GM18868 (cell line): Measurements from ENCODE around the gene RPEL1.
"Not testable (repeated sequence)": the region's sequence is repeated elsewhere in the genome, so short reads cannot be mapped to it uniquely, and the experiment has no call there.

Source experiments
- ATAC-seq: cut with Tn5 transposase; IDR thresholded peaks from one replicate; pipeline ENCODE4 v1.9.1; 2021; ENCODE audit warnings: mild to moderate bottlenecking, moderate library complexity; ENCODE audit not compliant: unreplicated experiment

Gene RPEL1

GRCh38 chr10:103245587-103245986, at the start of gene RPEL1:
Gene RPEL1, plus strand, starts transcription at chr10:103245887. Its CDS starts 110 bp downstream, at chr10:103245997.
- ATAC-seq, result not testable (repeated sequence)

DNA sequence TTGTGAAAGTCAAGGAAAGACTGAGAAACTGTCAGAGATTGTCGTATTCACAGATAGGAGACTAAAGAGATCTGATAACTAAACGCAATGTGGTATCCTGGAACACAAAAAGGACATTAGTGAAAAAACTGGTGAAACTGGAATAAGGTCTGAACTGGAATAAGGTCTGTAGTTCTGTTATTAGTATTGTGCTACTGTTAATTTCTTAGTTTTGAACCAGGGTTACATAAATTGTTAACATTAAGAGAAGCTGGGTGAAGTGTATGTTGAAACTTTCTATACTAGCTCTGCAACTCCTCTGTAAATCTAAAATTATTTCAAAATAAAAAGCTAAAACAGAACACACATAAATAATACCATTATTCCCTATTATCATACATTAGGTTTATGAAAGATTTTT, 49.2 kb upstream of the RPEL1 start:
- no peak for ATAC-seq

DNA sequence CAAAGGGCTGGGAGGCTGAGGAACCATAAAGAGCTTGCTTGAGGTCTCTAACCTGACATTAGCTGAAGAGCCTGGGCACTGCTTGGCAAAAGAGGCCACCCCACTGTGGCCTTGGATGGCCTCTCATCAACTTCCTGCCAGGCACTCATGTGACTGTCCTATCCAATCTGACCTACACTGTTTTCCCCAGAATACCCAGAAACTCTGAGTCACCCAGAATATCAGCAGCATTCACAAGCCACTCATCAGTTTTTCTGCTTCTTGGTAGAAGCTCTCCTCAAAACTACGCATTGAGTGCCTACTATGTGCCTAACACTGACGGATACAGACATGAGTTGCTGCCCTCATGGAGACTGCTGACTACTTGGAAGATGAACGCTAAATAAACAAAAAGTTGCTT, 48.5 kb upstream of the RPEL1 start:
- ATAC-seq, result no peak

- ATAC-seq, result no peak
Observed at GRCh38 chr10:103197903-103198302, 47.8 kb upstream of the RPEL1 start.

- ATAC-seq, result no peak
Observed at GRCh38 chr10:103198648-103199047, 47.0 kb upstream of the RPEL1 start.

- no peak for ATAC-seq
Observed at GRCh38 chr10:103199488-103199887, 46.2 kb upstream of the RPEL1 start.

DNA sequence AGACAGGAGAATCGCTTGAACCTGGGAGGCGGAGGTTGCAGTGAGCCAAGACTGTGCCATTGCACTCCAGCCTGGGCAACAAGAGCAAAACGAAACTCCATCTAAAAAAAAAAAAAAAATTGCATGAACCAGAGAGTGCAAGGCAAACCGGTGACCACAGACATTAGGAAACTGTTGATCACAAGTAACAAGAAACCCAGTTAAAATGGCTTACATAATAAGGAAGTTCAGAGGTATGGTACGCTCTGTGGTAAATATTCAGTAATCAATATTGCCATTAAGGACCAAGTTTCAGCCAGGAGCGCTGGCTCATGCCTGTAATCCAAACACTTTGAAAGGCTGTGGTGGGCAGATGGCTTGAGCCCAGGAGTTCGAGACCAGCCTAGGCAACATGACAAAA, 43.4 kb upstream of the RPEL1 start:
- ATAC-seq, result no peak

DNA sequence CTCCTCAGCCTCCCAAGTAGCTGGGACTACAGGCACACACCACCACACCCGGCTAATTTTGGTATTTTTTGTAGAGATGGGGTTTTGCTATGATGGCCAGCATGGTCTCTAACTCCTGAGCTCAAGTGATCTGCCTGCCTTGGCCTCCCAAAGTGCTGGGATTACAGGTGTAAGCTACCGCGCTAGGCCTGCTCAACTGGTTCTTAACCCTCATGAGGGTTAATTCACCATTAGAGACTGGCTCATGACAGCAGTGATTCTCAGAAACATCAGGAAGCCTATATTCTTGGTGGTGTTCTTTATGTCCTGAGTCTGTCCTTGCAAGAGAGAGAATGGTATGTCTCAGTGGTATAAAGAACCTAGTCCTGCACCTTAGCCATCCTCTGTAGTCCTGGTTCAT, 42.2 kb upstream of the RPEL1 start:
- no peak for ATAC-seq

GRCh38 chr10:103204353-103205255, 41.1 kb upstream of the RPEL1 start:
- ATAC-seq, result no peak

GRCh38 chr10:103205401-103205800, 40.3 kb upstream of the RPEL1 start:
- ATAC-seq, result not testable (repeated sequence)

DNA sequence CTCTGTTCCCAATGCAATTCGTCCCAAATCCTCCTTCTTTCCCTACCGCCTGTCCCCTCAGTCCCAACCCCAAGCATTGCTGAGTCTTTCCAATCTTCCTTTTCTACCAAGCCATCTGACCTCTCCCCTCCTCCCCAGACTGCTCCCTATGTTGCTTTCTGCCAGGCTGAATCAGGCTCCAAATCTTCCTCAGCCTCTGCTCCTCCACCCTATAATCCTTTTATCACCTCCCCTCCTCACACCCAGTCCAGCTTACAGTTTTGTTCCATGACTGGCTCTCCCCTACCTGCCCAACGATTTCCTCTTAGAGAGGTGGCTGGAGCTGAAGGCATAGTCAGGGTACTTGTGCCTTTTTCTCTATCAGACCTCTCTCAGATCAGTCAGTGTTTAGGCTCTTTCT, 39.0 kb upstream of the RPEL1 start:
- ATAC-seq, result not testable (repeated sequence)

- ATAC-seq, result no peak
Observed at GRCh38 chr10:103207141-103207540, 38.5 kb upstream of the RPEL1 start.

DNA sequence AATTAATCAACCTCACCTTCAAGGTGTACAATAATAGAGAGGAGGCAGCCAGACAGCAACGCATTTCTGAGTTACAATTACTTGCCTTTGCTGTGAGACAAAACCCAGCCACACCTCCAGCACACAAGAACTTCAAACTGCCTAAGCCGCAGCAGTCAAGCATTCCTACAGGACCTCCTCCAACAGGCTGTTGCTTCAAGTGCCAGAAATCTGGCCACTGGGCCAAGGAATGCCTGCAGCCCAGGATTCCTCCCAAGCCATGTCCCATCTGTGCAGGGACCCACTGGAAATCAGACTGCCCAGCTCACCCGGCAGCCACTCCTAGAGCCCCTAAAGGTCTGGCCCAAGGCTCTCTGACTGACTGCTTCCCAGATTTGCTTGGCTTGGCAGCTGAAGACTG, 38.0 kb upstream of the RPEL1 start:
- not testable (repeated sequence) for ATAC-seq

DNA sequence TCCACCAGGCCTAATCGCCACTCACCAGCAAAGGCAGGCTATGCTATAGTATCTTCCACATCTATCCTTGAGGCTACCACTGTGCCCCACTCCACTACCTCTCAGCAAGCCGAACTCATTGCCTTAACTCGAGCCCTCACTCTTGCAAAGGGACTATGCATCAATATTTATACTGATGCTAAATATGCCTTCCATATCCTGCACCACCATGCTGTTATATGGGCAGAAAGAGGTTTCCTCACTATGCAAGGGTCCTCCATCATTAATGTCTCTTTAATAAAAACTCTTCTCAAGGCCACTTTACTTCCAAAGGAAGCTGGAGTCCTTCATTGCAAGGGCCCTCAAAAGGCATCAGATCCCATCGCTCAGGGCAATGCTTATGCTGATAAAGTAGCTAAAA, 35.4 kb upstream of the RPEL1 start:
- ATAC-seq, result not testable (repeated sequence)

GRCh38 chr10:103215601-103216000, 30.1 kb upstream of the RPEL1 start:
- ATAC-seq, result no peak

GRCh38 chr10:103216362-103216761, 29.3 kb upstream of the RPEL1 start:
- ATAC-seq, result not testable (repeated sequence)

- ATAC-seq, result no peak
Observed at GRCh38 chr10:103224133-103224532, 21.6 kb upstream of the RPEL1 start.

GRCh38 chr10:103224721-103225120, 21.0 kb upstream of the RPEL1 start:
- ATAC-seq, result not testable (repeated sequence)

GRCh38 chr10:103225939-103226338, 19.7 kb upstream of the RPEL1 start:
- ATAC-seq, result no peak

DNA sequence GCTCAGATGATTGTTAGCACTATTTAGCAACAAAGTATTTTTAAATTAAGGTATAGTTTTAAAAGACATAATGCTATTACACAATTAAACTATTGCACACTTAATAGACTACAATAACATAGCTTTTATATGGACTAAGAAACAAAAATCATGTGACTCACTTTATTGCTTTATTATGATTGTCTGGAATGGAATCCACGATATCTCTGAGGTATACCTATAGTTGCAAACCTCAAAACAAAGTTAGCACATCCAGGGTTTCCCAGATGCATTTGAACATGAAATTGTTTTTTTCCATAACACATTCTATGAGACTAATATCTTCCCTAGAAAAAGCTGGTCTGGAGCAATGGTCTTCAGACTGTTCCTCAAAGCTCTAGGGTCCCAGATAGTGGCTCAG, 18.3 kb upstream of the RPEL1 start:
- no peak for ATAC-seq

DNA sequence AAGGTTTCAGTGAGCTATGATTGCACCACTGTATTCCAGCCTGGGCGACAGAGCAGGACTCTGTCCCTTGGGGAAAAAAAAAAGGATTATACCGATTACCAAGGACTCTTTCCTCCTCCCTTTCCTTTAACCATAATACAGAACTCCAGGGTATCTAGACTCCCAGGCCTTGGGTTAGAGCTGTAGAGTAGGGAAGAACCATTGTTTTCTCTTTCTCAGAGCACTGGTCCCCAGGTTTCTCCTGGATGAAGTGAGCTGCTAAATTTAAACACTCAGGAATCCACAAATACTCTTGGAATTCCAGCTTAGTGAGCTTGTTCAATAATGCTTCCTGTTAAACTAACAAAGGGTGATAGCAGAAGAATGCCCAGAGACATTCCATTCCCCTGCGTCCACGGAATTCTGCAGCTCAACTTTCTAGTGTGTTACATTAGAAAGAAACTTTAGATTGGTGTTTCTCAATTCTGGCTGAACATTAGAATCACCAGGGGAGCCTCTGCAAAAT, 14.6 kb upstream of the RPEL1 start:
- ATAC-seq, result no peak

DNA sequence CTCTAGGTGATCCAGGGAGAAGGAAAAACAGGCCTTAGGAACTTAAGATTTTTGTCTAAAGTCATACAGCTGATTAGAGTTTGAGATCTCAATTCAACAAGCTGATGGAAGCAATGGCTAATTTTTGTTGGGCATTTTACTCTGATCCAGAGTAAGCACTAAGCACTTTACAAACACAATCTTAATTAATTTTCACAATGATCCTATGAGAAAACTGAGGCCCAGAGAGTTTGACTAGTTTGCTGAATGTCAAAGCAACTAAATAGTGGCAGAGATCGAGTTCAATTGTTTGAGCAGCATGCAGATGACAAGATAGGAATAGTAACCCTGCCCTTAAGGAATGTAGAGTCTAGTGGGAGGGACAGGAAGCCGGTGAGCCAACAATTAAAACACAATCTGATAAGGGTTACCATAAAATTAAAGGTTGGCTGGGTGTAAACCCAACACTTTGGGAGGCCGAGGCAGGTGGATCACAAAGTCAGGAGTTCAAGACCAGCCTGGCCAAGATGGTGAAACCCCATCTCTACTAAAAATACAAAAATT, 13.5 kb upstream of the RPEL1 start:
- ATAC-seq, result no peak
